ENCODE data around the gene DENND1A.

DENND1A gene

DNA sequence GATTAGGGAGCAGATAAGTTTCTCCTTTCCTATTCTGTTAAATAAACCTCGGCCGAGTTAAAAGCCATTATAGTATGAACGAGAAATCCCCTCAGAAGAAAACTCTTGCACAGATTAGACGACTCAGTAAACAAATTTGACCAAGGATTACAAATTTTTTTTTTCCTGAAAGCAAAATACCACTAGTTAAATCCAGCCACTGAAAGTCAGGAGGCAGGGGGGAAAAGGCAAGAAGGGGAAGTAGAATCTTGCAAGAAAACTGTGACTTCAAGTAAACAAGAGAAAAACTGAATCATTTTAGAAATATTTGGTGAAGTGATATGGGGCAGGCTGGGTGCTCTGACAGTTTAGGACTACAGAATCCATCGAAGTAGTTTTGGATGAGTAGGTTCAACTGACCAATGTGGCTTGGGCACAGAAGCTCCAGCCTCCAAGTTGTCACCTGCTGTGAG lies 251.0 kb downstream of the DENND1A start:
- DNase-seq, result no peak

- no peak for DNase-seq
Observed at GRCh38 chr9:123678038-123678877, 251.7 kb downstream of the DENND1A start.

DNA sequence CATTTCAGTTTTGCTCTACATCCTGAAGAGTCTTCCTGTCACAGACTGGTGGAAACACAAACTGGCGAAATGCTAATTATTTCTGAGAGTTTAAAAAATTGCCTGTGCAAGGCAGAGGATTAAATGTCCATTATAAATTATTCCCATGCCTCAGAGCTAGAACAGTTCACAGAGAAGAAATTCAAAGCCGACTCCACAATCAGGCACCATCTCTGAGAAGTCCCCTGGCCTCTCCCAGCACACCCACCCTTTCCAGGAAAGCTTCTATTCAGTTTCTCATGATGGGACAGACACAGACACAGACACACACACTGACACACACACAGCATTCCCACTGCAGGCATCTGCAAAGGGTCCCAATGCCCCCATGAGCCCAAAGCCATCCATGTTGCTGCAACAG lies 253.1 kb downstream of the DENND1A start:
- DNase-seq, result no peak

DNA sequence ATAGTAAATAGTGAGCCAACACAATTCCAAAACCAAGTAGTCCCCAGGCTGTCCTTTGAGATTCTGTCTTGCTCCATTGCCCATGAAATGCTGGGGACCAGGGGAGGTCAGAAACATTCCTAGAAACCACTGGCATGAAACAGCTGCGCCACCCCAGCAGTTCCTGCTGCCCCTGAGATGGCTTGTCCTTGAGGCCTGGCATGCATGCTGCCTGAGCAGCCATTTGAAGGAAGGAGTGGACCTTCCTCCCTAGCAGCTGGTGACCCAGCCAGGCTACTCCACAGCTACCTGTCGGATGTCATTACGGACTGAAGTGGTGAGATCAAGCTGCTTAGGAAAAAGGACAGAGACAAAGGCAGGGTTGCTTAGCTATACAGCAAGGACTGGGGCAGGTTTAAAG lies 260.6 kb downstream of the DENND1A start:
- DNase-seq, result no peak

DNA sequence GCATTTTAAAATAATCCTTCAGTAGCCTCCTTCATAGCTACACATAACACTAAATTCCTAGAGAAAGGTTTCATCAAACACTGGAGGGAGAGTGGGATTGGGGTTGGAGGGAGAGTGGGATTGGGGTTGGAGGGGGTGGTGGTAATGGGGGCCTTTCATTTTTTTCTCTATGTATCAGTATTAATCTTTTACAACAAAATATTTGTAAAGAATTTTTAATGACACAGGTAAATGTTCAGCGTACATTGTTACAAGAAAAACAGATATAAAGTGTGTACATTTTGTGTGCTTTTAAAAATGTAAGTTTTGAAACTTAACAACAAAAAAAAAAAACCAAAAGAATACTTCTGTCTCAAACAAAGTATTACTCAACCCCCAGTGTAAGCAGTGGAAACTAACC lies 266.4 kb downstream of the DENND1A start:
- DNase-seq, result no peak

GRCh38 chr9:123662057-123662776 lies 267.7 kb downstream of the DENND1A start:
- no peak for DNase-seq

DNA sequence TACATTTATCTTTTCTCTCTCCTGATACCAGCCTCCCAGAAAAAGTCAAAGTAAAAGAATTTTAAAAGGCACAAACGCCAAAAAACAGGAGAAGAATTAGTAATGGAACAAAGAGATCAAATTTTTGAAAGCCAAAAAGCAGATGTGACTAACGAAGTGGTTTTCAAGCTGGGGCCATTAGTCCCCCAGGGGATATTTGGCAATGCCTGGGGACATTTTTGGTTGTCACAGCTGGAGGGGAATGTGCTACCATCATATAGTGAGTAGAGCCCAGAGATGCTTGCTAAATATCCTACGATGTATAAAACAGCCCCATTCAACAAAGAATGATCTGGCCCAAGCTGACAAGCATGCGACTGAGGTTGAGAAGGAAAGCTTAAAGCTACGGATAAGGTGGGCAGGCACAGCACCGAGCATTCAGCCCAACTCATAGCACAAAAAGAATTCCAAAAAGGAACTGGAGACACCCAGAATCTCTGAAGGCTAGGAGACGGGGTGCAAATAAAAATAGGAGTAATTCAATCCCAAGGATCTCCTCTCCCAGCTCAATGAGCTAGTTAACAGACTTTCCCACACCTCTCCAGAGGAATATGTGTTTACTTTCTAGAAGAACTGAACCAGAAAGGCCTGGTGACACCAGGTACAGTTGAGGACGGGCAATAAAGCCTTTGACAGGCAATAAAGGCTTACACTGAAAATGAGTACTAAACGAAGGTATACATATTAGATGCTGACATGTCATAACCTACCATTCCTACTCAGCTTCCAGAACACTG lies 269.0 kb downstream of the DENND1A start:
- DNase-seq, result no peak

DNA sequence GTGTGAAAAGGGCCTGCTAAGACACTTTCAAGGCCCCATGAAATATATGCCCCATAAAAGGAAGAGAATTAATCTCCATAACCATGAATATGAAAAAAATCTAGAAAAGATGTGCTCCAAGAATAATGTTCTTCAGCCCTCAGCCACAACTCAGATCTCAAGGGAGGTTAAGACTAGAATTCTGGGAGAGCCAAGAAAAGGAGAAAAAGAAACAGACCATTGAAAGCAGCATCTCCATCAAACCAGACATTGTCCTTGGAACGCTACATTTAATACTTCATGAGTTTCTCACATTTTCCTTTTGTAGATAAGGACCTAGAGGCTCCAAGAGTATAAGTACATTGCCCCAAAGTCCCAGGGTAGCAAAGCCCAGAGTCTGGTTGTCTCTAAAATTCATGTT lies 270.6 kb downstream of the DENND1A start:
- no peak for DNase-seq

- DNase-seq, result no peak
Observed at GRCh38 chr9:123658792-123659191, 271.1 kb downstream of the DENND1A start.

DNA sequence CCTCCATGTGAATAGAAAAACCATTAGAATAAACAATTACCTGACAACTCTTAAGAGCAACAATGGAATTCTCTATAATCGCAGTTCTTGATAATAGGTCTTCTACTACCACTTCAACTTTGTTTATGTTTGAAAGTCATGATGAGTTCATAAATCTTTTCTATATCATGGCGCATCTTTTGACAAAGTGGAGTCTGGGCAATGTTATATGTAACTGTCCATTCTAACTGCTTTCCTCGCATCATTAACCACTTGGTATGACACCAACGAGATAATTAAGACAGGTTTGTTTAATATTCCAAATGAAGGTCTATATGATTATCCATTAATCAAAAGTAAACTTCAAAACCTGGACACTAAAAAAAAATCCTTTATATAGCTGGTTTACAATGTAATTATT lies 272.0 kb downstream of the DENND1A start:
- DNase-seq, result no peak

- DNase-seq, result no peak
Observed at GRCh38 chr9:123657099-123657498, 272.8 kb downstream of the DENND1A start.

GRCh38 chr9:123656565-123656964 lies 273.4 kb downstream of the DENND1A start:
- no peak for DNase-seq

GRCh38 chr9:123655681-123656423 lies 274.1 kb downstream of the DENND1A start:
- DNase-seq, result no peak

- DNase-seq, result no peak
Observed at GRCh38 chr9:123654994-123655637, 274.8 kb downstream of the DENND1A start.

DNA sequence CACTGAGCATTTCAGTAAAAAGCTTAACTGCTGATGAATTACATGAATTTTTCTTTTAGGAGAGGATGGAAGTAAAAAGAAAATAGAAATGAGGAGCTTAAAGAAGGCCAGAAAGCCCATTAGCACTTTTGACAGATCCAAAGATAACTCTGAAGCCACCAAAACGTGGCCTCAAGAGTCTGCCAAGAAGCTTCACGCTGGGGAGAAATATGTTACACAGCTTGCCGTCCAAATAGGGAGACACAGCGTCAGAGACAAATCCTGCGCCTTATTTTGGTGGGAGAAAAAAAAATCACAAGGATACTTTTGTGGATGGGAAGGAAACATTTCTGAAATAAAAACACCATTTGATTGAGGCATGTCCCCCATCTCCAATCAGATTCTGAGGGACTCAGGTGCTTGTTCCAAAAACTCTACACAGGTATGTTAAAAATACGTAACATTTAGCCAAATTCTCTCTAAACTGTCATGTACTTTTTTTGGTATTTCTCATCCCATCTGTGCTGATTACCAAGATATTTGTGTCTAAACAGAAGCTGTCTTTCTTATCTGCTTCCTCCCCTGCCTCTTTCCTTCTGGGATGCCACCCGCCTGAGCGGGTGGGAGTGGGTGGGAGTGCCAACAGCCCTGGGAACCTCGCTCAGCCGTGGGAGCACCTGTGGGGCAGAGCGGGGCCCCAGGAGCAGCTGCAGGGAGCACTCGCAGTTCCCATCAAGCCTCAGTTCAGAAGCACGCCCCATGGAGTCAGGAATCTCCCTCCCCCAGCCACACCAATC lies 275.5 kb downstream of the DENND1A start:
- no peak for DNase-seq

- no peak for DNase-seq
Observed at GRCh38 chr9:123652416-123652815, 277.5 kb downstream of the DENND1A start.

- no peak for DNase-seq
Observed at GRCh38 chr9:123651871-123652270, 278.1 kb downstream of the DENND1A start.

GRCh38 chr9:123651273-123651672 lies 278.7 kb downstream of the DENND1A start:
- no peak for DNase-seq

DNA sequence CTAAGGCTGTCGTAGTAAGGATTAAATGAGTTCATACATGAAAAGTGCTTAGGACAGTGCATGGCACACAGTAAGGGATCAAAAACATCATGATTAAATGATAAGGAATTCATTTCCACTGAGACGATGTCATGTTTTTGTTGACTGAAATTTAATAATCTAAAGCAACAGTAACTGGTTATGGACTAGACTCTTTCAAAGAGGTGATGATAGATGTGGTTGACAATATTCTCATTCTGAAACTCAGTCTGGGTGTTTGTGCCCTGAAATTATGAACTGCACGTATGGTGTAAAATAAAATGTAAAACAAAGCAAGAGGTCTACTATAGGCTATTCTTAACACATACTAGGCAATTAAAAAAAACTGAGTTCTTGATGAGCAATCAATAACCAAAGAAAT lies 280.0 kb downstream of the DENND1A start:
- no peak for DNase-seq

DNA sequence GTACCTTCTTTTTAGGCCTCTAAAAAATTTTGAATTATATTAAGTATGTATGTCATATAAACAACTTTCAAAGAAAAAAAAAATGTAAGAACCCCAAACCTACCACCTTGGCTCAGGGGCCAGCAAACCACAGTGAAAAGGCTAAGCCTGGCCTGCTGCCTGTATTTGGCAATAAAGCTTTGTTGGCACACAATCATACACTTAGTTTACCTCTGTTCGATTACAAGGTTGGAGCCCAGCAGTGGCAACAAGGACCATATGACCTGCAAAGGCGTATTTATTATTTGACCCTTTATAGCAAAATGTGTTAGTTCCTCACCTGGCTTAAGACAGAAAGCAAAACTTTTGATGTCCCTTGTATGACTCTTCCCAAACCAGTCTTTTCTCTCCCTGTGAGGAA lies 282.8 kb downstream of the DENND1A start:
- no peak for DNase-seq

- DNase-seq, result no peak
Observed at GRCh38 chr9:123645762-123646161, 284.2 kb downstream of the DENND1A start.

Measured in CD4-positive, alpha-beta T cell treated with Interleukin-4 for 4 hours (primary cell).